Lung (tissue), 12 donors: Measurements from ENCODE around the gene MPV17L. TPM values are rescaled to one million over a fixed set of nuclear protein-coding genes. Genes with fewer than 3 reads are reported as not detected.
"Not testable (repeated sequence)": the region's sequence is repeated elsewhere in the genome, so short reads cannot be mapped to it uniquely, and the experiment has no call there.

Experiments used
- ATAC-seq: fragments of 200-7000 bp; cut with Tn5 transposase; one replicate; pipeline ENCODE4 v1.9.1; 2020; ENCODE audit warnings: moderate number of reproducible peaks; ENCODE audit not compliant: insufficient read depth, low FRiP score
- DNase-seq, 3 donors: peaks; one replicate each; pipeline ENCODE4 v3.0.0-alpha.2; 2013 to 2017
- H3K27ac ChIP-seq, 2 donors: one replicate each; pipeline ENCODE4 v1.5.1; 2013; ENCODE audit warnings: mild to moderate bottlenecking in 2 of 2, moderate library complexity in 2 of 2, control low read depth in 1 of 2, inconsistent platforms in 1 of 2, low read depth in 1 of 2, low read length in 1 of 2
- H3K27me3 ChIP-seq, 3 donors: one replicate each; pipeline ENCODE4 v1.5.1; 2013; ENCODE audit warnings: low read length in 2 of 3; ENCODE audit not compliant: control insufficient read depth in 3 of 3, insufficient read depth in 3 of 3
- H3K36me3 ChIP-seq, 4 donors: one replicate each; pipeline ENCODE4 v1.5.1; 2013; ENCODE audit warnings: low read length in 4 of 4, mild to moderate bottlenecking in 1 of 4, moderate library complexity in 1 of 4; ENCODE audit not compliant: control insufficient read depth in 4 of 4, insufficient read depth in 4 of 4
- H3K4me1 ChIP-seq, 5 donors: one replicate each; pipeline ENCODE4 v1.5.1; 2013; ENCODE audit warnings: low read length in 5 of 5, mild to moderate bottlenecking in 2 of 5, moderate library complexity in 1 of 5; ENCODE audit not compliant: control insufficient read depth in 5 of 5, insufficient read depth in 5 of 5
- H3K4me3 ChIP-seq: one replicate; pipeline ENCODE4 v1.5.1; 2013; ENCODE audit warnings: mild to moderate bottlenecking, control low read depth, moderate library complexity
- H3K9ac ChIP-seq, 2 donors: one replicate each; pipeline ENCODE4 v1.5.1; 2013; ENCODE audit warnings: low read length in 2 of 2, control low read depth in 1 of 2; ENCODE audit not compliant: insufficient read depth in 1 of 2
- H3K9me3 ChIP-seq, 4 donors: one replicate each; pipeline ENCODE4 v1.5.1; 2013; ENCODE audit warnings: low read length in 3 of 4, mild to moderate bottlenecking in 1 of 4, moderate library complexity in 1 of 4; ENCODE audit not compliant: control insufficient read depth in 4 of 4, insufficient read depth in 3 of 4
- WGBS, 2 donors: extraction: QIAGEN DNeasy Blood & Tissue Kit; methylation state at CpG; one replicate each; pipeline ENCODE4 v1.1.7; 2013; 5-methylcytosine and 5-hydroxymethylcytosine counted together
- polyA plus RNA-seq, 2 donors: library from polyadenylated mRNA; stranded (reverse); fragments of 200-250 nt; gene quantifications; one replicate each; pipeline ENCODE4 v1.2.1, GENCODE V29; 2013
- total RNA-seq, 2 donors: library from RNA; depleted of rRNA in 1 of 2; stranded (reverse); fragments of >200 nt in 1 of 2; gene quantifications; one replicate each; pipeline ENCODE4 v1.2.1, GENCODE V29; 2014 to 2021
- TF ChIP-seq, protein P1 (sequence below): IDR thresholded peaks from 2 replicates; pipeline ENCODE4 v1.5.1; 2012; ENCODE audit warnings: mild to moderate bottlenecking; ENCODE audit errors: control extremely low read depth, extremely low read depth
- donor health status: control.
- donor health status: control.
- donor health status: Bipolar disorder and iron deficiency.
- donor health status: healthy.
- donor health status: DM: yes; HTN: yes; CAD: no.

Gene MPV17L
- total and polyA plus RNA-seq, 4 donors, result 1.0 to 7.0 (median 1.2) TPM

DNA sequence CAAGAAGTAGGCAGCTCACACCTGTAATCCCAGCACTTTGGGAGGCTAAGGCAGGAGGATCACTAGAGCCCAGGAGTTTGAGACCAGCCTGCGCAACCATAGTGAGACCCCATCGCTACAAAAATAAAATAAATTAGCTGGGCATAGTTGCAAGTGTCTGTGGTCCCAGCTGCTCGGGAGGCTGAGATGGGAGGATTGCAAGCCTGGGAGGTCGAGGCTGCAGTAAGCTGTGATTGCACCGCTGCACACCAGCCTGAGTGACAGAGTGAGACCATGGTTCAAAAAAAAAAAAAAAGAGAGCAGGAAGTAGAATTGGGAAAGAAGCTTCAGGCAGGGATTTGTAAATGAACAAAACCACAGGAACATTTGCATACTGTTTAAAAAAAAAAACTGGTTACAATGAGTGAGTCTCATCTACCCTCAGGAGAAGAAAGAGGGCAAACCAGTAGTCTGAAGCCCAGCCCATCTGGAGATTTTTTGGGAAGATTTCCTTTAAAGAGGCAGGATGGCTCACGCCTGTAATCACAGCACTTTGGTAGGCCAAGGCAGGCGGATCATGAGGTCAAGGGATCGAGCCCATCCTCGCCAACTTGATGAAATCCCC is 7.9 kb downstream of the MPV17L start:
- no peaks in the 10 kb centered on the region for H3K27me3 ChIP-seq
- no peaks in the 10 kb centered on the region for H3K36me3 ChIP-seq
- no peaks in the 10 kb centered on the region for H3K9me3 ChIP-seq
- H3K27ac ChIP-seq, result peak overlapping the region in 1 of 2 donors; percentile 10
- TF ChIP-seq, protein P1, sequence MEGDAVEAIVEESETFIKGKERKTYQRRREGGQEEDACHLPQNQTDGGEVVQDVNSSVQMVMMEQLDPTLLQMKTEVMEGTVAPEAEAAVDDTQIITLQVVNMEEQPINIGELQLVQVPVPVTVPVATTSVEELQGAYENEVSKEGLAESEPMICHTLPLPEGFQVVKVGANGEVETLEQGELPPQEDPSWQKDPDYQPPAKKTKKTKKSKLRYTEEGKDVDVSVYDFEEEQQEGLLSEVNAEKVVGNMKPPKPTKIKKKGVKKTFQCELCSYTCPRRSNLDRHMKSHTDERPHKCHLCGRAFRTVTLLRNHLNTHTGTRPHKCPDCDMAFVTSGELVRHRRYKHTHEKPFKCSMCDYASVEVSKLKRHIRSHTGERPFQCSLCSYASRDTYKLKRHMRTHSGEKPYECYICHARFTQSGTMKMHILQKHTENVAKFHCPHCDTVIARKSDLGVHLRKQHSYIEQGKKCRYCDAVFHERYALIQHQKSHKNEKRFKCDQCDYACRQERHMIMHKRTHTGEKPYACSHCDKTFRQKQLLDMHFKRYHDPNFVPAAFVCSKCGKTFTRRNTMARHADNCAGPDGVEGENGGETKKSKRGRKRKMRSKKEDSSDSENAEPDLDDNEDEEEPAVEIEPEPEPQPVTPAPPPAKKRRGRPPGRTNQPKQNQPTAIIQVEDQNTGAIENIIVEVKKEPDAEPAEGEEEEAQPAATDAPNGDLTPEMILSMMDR, result no peak
- no peaks in the 10 kb centered on the region for H3K4me1 ChIP-seq
- H3K4me3 ChIP-seq, result no peak overlapping the region
- WGBS, 2 donors, result 70 to 90% methylated on average over 9 of the region's 9 CpGs
- no peak overlapping the region for H3K9ac ChIP-seq
- DNase-seq (no peak), ATAC-seq (no peak)

DNA sequence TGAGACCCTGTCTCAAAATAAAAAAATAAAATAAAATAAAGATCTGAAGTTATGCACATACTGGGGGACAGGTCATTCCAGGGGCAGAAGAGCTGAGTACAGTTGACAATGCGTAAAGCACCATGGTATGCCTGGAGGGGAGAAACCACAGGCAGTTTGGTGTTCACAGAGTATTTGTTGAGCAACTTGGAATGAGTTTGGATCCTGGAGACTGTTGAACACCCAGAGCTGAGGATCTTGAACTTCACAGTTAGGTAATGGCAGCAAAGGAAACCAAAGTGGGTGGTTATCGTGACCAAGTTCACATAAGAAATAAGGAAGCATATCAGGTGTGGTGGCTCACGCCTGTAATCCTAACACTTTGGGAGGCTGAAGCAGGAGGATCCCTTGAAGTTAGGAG is 8.5 kb downstream of the MPV17L start:
- ATAC-seq, H3K4me3 ChIP-seq, H3K9me3 ChIP-seq, H3K36me3 ChIP-seq, H3K27me3 ChIP-seq, H3K4me1 ChIP-seq, H3K9ac ChIP-seq, DNase-seq: not testable (repeated sequence)
- H3K27ac ChIP-seq, result peak overlapping the region in 1 of 2 donors; percentile 10
- WGBS, 2 donors, result 46 to 74% methylated on average over 3 of the region's 3 CpGs

DNA sequence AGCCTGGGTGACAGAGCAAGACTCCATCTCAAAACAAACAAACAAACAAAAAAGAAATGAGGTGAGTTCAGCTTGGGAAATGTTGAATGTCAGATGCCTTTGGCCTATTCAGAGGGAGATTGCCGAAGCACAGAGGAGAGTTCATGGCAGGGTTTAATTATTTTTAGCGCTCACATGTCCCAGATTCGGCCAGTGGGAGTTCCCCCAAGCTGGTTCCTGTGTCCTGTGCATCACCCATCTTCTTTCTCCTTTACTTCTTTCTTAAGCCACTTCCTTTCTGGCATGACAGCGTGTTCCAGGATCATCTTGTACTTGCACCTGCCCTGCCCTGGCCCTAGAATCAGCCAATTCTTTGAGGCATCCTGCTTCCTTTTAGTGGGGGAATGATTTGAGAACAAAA is 9.2 kb downstream of the MPV17L start:
- Histone ChIP-seq H3K9ac (no peak overlapping the region), H3K27me3 (no peaks in the 10 kb centered on the region), H3K4me3 (no peak overlapping the region), H3K4me1 (no peaks in the 10 kb centered on the region), H3K36me3 (no peaks in the 10 kb centered on the region), H3K9me3 (no peaks in the 10 kb centered on the region), H3K27ac (peak overlapping the region in 1 of 2 donors; percentile 62)
- TF ChIP-seq, protein P1, result no peak
- ATAC-seq, result peak; percentile 69
- peak in 1 of 3 donors; percentile 2 for DNase-seq
- 61 to 67% methylated on average over 4 of the region's 4 CpGs for WGBS, 2 donors

DNA sequence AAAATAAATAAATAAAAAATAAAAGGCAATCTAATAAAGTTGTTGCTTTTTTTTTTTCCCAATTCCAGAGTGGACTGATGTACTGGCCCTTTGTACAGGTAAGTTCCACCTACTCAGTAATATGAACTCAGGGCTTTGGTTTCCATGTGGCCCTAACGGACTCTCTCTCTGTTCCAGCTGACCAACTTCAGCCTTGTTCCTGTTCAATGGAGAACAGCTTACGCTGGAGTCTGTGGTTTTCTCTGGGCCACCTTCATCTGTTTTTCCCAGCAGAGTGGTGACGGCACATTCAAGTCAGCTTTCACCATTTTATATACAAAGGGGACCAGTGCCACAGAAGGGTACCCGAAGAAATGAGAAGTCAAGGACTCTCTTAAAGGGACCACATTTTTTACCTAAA is 12.2 kb downstream of the MPV17L start:
- H3K9ac ChIP-seq, ATAC-seq, H3K36me3 ChIP-seq, DNase-seq, H3K4me3 ChIP-seq, H3K27me3 ChIP-seq, H3K9me3 ChIP-seq, H3K27ac ChIP-seq, H3K4me1 ChIP-seq: not testable (repeated sequence)
- WGBS, 2 donors, result 77 to 89% methylated on average over 4 of the region's 4 CpGs

DNA sequence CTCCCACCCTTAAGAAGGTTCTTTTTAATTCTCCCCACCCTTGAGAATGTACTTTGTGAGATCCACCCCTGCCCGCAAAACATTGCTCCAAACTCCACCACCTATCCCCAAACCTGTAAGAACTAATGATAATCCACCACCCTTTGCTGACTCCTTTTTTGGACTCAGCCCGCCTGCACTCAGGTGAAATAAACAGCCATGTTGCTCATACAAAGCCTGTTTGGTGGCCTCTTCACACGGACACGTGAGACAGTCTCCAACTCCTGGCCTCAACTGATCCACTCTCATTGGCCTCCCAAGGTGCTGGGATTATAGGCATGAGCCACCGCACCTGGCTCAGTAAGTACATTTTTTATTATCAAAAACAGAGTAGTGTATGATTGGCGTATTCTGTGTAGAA is 13.9 kb downstream of the MPV17L start:
- not testable (repeated sequence) for H3K4me1 ChIP-seq, H3K27me3 ChIP-seq, H3K36me3 ChIP-seq, DNase-seq, ATAC-seq, H3K4me3 ChIP-seq, H3K9ac ChIP-seq, H3K9me3 ChIP-seq, H3K27ac ChIP-seq
- 90 to 96% methylated on average over 6 of the region's 6 CpGs for WGBS, 2 donors
